GM12878 (cell line): Measurements from ENCODE around the gene EDN3. TPM values are rescaled to one million over a fixed set of nuclear protein-coding genes. Genes with fewer than 3 reads are reported as not detected.

Source experiments
- ATAC-seq: fragments of 200-7000 bp; cut with Tn5 transposase; 3 replicates; pipeline ENCODE4 v1.9.1; 2020; ENCODE audit warnings: mild to moderate bottlenecking, moderate library complexity
- BruUV-seq: library from RNA; stranded (reverse); fragments of 400-500 nt; replicated peaks from 2 replicates; lab custom pipeline; 2021; lab: Mats Ljungman, UMichigan
- CTCF ChIA-PET: fragments of 300-600 bp; sonication (Branson Sonifier 250); formaldehyde crosslinking; extraction: SDS; loops from one replicate; lab custom pipeline; 2021; ENCODE audit warnings: inconsistent platforms; lab: Yijun Ruan, JAX
- POLR2A ChIA-PET: fragments of 350-600 bp; formaldehyde crosslinking; extraction: SDS; loops from one replicate; lab custom pipeline; 2021; ENCODE audit warnings: inconsistent platforms; lab: Charles Lee
- RAD21 ChIA-PET: fragments of 300-600 bp; sonication (Branson Sonifier 250); formaldehyde crosslinking; loops from one replicate; lab custom pipeline; 2023; ENCODE audit warnings: antibody characterized with exemption; ENCODE audit not compliant: unreplicated experiment; lab: Charles Lee
- SMC1A ChIA-PET: fragments of 300-600 bp; sonication (Branson Sonifier 250); formaldehyde crosslinking; loops from one replicate; lab custom pipeline; 2023; ENCODE audit not compliant: unreplicated experiment, uncharacterized antibody; lab: Charles Lee
- DNase-seq: peaks from one replicate; pipeline ENCODE4 v3.0.0-alpha.2; 2011; ENCODE audit warnings: low read depth, low spot score
- FAIRE-seq: peaks from 3 replicates; lab custom pipeline; 2011; peaks lifted over from hg19 to GRCh38; lab: Jason Lieb, UNC
- H2AFZ ChIP-seq: 2 replicates; pipeline ENCODE4 v1.6.0; 2011; ENCODE audit warnings: low read depth, low read length, control low read depth; ENCODE audit not compliant: control insufficient read depth
- H3K27ac ChIP-seq: 2 replicates; pipeline ENCODE4 v1.5.1; 2011; ENCODE audit warnings: control low read depth; ENCODE audit not compliant: control insufficient read depth, insufficient read depth
- H3K27me3 ChIP-seq, 2 experiments: replicated peaks in 1 of 2; 2 replicates each; pipeline versions ENCODE4 v1.6.0 to v1.6.1; 2011; ENCODE audit warnings: low read length in 1 of 2; ENCODE audit not compliant: control insufficient read depth in 2 of 2, insufficient read depth in 2 of 2
- H3K36me3 ChIP-seq, 2 experiments: 2 replicates each; pipeline ENCODE4 v1.5.1; 2011; ENCODE audit warnings: low read length in 1 of 2; ENCODE audit not compliant: control insufficient read depth in 2 of 2, insufficient read depth in 2 of 2
- H3K4me1 ChIP-seq: 2 replicates; pipeline ENCODE4 v1.6.1; 2011; ENCODE audit warnings: mild to moderate bottlenecking, low read length, moderate library complexity, mixed read lengths; ENCODE audit not compliant: control insufficient read depth, insufficient read depth
- H3K4me2 ChIP-seq: 2 replicates; pipeline ENCODE4 v1.6.0; 2011; ENCODE audit warnings: control low read depth; ENCODE audit not compliant: control insufficient read depth, insufficient read depth
- H3K4me3 ChIP-seq: fragments of 200-600 bp; sonication (generic); 2 replicates; pipeline ENCODE4 v1.5.1; 2016
- H3K79me2 ChIP-seq: 2 replicates; pipeline ENCODE4 v1.6.0; 2011; ENCODE audit warnings: low read length; ENCODE audit not compliant: control insufficient read depth, insufficient read depth
- H3K9ac ChIP-seq: 2 replicates; pipeline ENCODE4 v1.8.0; 2011; ENCODE audit warnings: low read length, control low read depth, mixed read lengths; ENCODE audit not compliant: control insufficient read depth, insufficient read depth
- H3K9me3 ChIP-seq: replicated peaks from 3 replicates; pipeline ENCODE4 v1.5.1; 2011; ENCODE audit warnings: mild to moderate bottlenecking, low read length; ENCODE audit not compliant: control insufficient read depth, insufficient read depth
- H4K20me1 ChIP-seq: 2 replicates; pipeline ENCODE4 v1.6.0; 2011; ENCODE audit not compliant: control insufficient read depth, insufficient read depth
- E2F4 ChIP-seq: IDR thresholded peaks from 2 replicates; pipeline ENCODE4 v1.6.1; 2012; ENCODE audit warnings: low read depth, low read length, improper control_type of control experiment
- E4F1 ChIP-seq: fragments of 450-650 bp; IDR thresholded peaks from 2 replicates; pipeline ENCODE4 v1.6.1; 2018; ENCODE audit warnings: borderline replicate concordance, mild to moderate bottlenecking; ENCODE audit not compliant: partially characterized antibody
- HDGF ChIP-seq: fragments of 450-650 bp; IDR thresholded peaks from 2 replicates; pipeline ENCODE4 v1.6.1; 2016; ENCODE audit warnings: antibody characterized with exemption
- IKZF2 ChIP-seq, 2 experiments: fragments of 450-650 bp; IDR thresholded peaks; 2 replicates each; pipeline ENCODE4 v1.6.1; 2017; ENCODE audit warnings: mild to moderate bottlenecking in 2 of 2, moderate library complexity in 2 of 2
- IRF5 ChIP-seq: fragments of 450-650 bp; IDR thresholded peaks from 2 replicates; pipeline ENCODE4 v1.6.1; 2017; ENCODE audit warnings: borderline replicate concordance
- KDM1A ChIP-seq: fragments of 200-600 bp; sonication (generic); IDR thresholded peaks from 2 replicates; pipeline ENCODE4 v1.6.1; 2016; ENCODE audit warnings: borderline replicate concordance
- MYC ChIP-seq: IDR thresholded peaks from 2 replicates; pipeline ENCODE4 v1.6.1; 2011; ENCODE audit warnings: mild to moderate bottlenecking, low read length, moderate library complexity, inconsistent platforms; ENCODE audit not compliant: insufficient read depth, insufficient replicate concordance, insufficient read length, severe bottlenecking
- NBN ChIP-seq: fragments of 450-650 bp; IDR thresholded peaks from 2 replicates; pipeline ENCODE4 v1.6.1; 2016
- NFIC ChIP-seq: IDR thresholded peaks from 2 replicates; pipeline ENCODE4 v1.6.1; 2012; ENCODE audit warnings: low read depth, mild to moderate bottlenecking, inconsistent platforms, low read length, moderate library complexity
- NR2C1 ChIP-seq: fragments of 450-650 bp; IDR thresholded peaks from 2 replicates; pipeline ENCODE4 v1.6.1; 2017; ENCODE audit warnings: antibody characterized with exemption, mild to moderate bottlenecking, moderate library complexity
- NR2F1 ChIP-seq: fragments of 450-650 bp; conservative IDR thresholded peaks from 2 replicates; pipeline ENCODE4 v1.6.1; 2017; ENCODE audit warnings: mild to moderate bottlenecking
- PAX5 ChIP-seq: IDR thresholded peaks from 2 replicates; pipeline ENCODE4 v1.6.1; 2011; ENCODE audit warnings: low read depth, low read length, borderline replicate concordance
- PBX3 ChIP-seq: IDR thresholded peaks from 2 replicates; pipeline ENCODE4 v1.6.1; 2011; ENCODE audit warnings: mild to moderate bottlenecking, low read depth, low read length, moderate library complexity; ENCODE audit not compliant: insufficient replicate concordance
- POLR2A ChIP-seq: IDR thresholded peaks from 2 replicates; pipeline ENCODE4 v1.6.1; 2011; ENCODE audit warnings: low read depth, mild to moderate bottlenecking, low read length
- RFX5 ChIP-seq: IDR thresholded peaks from 2 replicates; pipeline ENCODE4 v1.6.1; 2011; ENCODE audit warnings: low read depth, low read length, improper control_type of control experiment
- SMARCA5 ChIP-seq: fragments of 450-650 bp; IDR thresholded peaks from 2 replicates; pipeline ENCODE4 v1.6.1; 2017; ENCODE audit warnings: mild to moderate bottlenecking
- SPI1 ChIP-seq: IDR thresholded peaks from 2 replicates; pipeline ENCODE4 v1.6.1; 2011; ENCODE audit warnings: low read depth, mild to moderate bottlenecking, low read length, moderate library complexity, borderline replicate concordance; ENCODE audit not compliant: insufficient read depth
- USF1 ChIP-seq: IDR thresholded peaks from 2 replicates; pipeline ENCODE4 v1.6.1; 2011; ENCODE audit warnings: borderline replicate concordance, low read depth, mild to moderate bottlenecking, moderate library complexity, mixed read lengths, low read length; ENCODE audit not compliant: insufficient read depth; ENCODE audit errors: extremely low read length
- YY1 ChIP-seq: IDR thresholded peaks from 2 replicates; pipeline ENCODE4 v1.6.1; 2011; ENCODE audit warnings: low read depth, mild to moderate bottlenecking, low read length
- ZNF24 ChIP-seq: fragments of 450-650 bp; IDR thresholded peaks from 2 replicates; pipeline ENCODE4 v1.6.1; 2017; ENCODE audit warnings: antibody characterized with exemption, mild to moderate bottlenecking
- WGBS: methylation state at CpG from one replicate; pipeline ENCODE4 v1.1.6; 2016; ENCODE audit warnings: low lambda C conversion rate; ENCODE audit not compliant: insufficient replicate concordance, insufficient coverage; ENCODE audit errors: missing lambda C conversion rate; 5-methylcytosine and 5-hydroxymethylcytosine counted together
- in situ Hi-C: fragments of 300-500 bp; cut with MboI; formaldehyde crosslinking; loops from 9 replicates; pipeline ENCODE4 v1.14.3; 2018; ENCODE audit warnings: mixed read lengths
- intact Hi-C: fragments of 100-400 bp; cut with micrococcal nuclease; formaldehyde crosslinking; loops from one replicate; pipeline ENCODE4 v1.14.2; 2022; ENCODE audit not compliant: unreplicated experiment
- polyA plus RNA-seq, 11 experiments: library from polyadenylated mRNA; depleted of rRNA in 4 of 11; unstranded in 6 of 11; stranded (reverse) in 5 of 11; fragments of >200 nt; fragmentation: Nextera tagmentation in 4 of 11; fragmentation: Illumina TruSeq in 1 of 11; extraction: Ambion mirVana in 4 of 11; extraction: Trizol in 1 of 11; gene quantifications; 1 replicate in 1 of 11; 2 replicates in 10 of 11; pipeline versions ENCODE4 v1.2.1 to v1.2.3, GENCODE V29; 2011 to 2016; ENCODE audit warnings: inconsistent platforms in 2 of 11, missing spikeins in 2 of 11, low read depth in 1 of 11
- total RNA-seq, 4 experiments: library from RNA; depleted of rRNA in 3 of 4; stranded (reverse); fragments of >200 nt in 3 of 4; fragmentation: Illumina TruSeq in 1 of 4; extraction: Trizol in 1 of 4; gene quantifications; 2 replicates each; pipeline versions ENCODE4 v1.2.1 to v1.2.3, GENCODE V29; 2013 to 2021

The EDN3 gene
- total and polyA plus RNA-seq, 10 of the 15 experiments (the other 5 are each of a cell fraction or from before 2014, with no cell fraction given) = not detected

GRCh38 chr20:59276938-59277337, 23.5 kb upstream of the EDN3 start:
- BruUV-seq = no TSS peak
- intact Hi-C loops = no loop called here
- RAD21 ChIA-PET = no interaction called here
- TF ChIP-seq YY1 (no peak), NBN (no peak), SMARCA5 (no peak), ZNF24 (no peak), NR2C1 (no peak), KDM1A (no peak), PBX3 (no peak), IRF5 (no peak), HDGF (no peak), POLR2A (no peak), RFX5 (no peak), IKZF2 (IDR thresholded peaks at IDR 0.05) (no peak), E4F1 (no peak), SPI1 (no peak), USF1 (no peak), MYC (no peak), NR2F1 (no peak), E2F4 (no peak), NFIC (no peak), PAX5 (no peak)
- TF ChIP-seq, all 136 proteins: peak for 0
- no peaks in the 10 kb centered on the region for H3K36me3 ChIP-seq
- ATAC-seq (no peak), FAIRE-seq (no peak), DNase-seq (no peak)
- no peaks in the 10 kb centered on the region for H3K9me3 ChIP-seq
- no peak overlapping the region for H2AFZ ChIP-seq
- peaks cover 0 to 4% of the 10 kb centered on the region in 2 experiments; a peak in 2 of 4 replicates for H3K27me3 ChIP-seq
- 0% methylated on average over 5 of the region's 5 CpGs for WGBS
- H3K4me1 ChIP-seq = no peaks in the 10 kb centered on the region
- H3K4me2 ChIP-seq = no peak overlapping the region
- H3K9ac ChIP-seq = no peak overlapping the region
- H3K79me2 ChIP-seq = no peaks in the 10 kb centered on the region
- ChIA-PET POLR2A (no interaction called here), SMC1A (no interaction called here), CTCF (no interaction called here)
- in situ Hi-C loops = no loop called here
- no peaks in the 10 kb centered on the region for H4K20me1 ChIP-seq
- no peak overlapping the region for H3K27ac ChIP-seq
- no peak overlapping the region for H3K4me3 ChIP-seq
